HepG2 (cell line): ENCODE data around the gene RFXAP. TPM values are rescaled to one million over a fixed set of nuclear protein-coding genes. Genes with fewer than 3 reads are reported as not detected.
A peak's percentile ranks its signal among the peaks of the same experiment; 100 is the strongest.

Source experiments
- BATF2 ChIP-seq: sonication (generic); formaldehyde crosslinking; IDR thresholded peaks from 2 replicates; pipeline ENCODE4 v1.8.0; 2022; ENCODE audit warnings: mild to moderate bottlenecking, missing genetic modification reagents, moderate library complexity
- IKZF4 ChIP-seq: sonication (generic); formaldehyde crosslinking; IDR thresholded peaks from 2 replicates; pipeline ENCODE4 v1.5.1; 2020; ENCODE audit warnings: borderline replicate concordance, mild to moderate bottlenecking, low read depth, missing genetic modification reagents; ENCODE audit errors: not compliant biosample characterization
- IKZF5 ChIP-seq: IDR thresholded peaks from 2 replicates; pipeline ENCODE4 v1.6.1; 2018; ENCODE audit warnings: missing genetic modification reagents, mild to moderate bottlenecking, missing compliant biosample characterization
- KDM5A ChIP-seq: fragments of 200-600 bp; sonication (generic); IDR thresholded peaks from 2 replicates; pipeline ENCODE4 v1.7.0; 2018; ENCODE audit warnings: antibody characterized with exemption, mild to moderate bottlenecking, low read length, borderline replicate concordance
- MXI1 ChIP-seq: IDR thresholded peaks from 3 replicates; pipeline ENCODE4 v1.6.1; 2012; ENCODE audit warnings: low read depth, low read length, inconsistent platforms, borderline replicate concordance
- TGIF2 ChIP-seq: IDR thresholded peaks from 2 replicates; pipeline ENCODE4 v1.6.1; 2016; ENCODE audit warnings: control low read depth, missing compliant biosample characterization
- ZBTB20 ChIP-seq: sonication (generic); formaldehyde crosslinking; IDR thresholded peaks from 2 replicates; pipeline ENCODE4 v1.8.1; 2023; ENCODE audit warnings: missing genetic modification reagents, low read depth, mild to moderate bottlenecking, borderline replicate concordance
- ZGPAT ChIP-seq: IDR thresholded peaks from 2 replicates; pipeline ENCODE4 v1.6.1; 2016; ENCODE audit warnings: mild to moderate bottlenecking
- ZNF333 ChIP-seq: sonication (generic); formaldehyde crosslinking; IDR thresholded peaks from 2 replicates; pipeline ENCODE4 v1.4.0; 2020; ENCODE audit warnings: mild to moderate bottlenecking, missing genetic modification reagents, borderline replicate concordance
- ZNF501 ChIP-seq: sonication (generic); formaldehyde crosslinking; IDR thresholded peaks from 2 replicates; pipeline ENCODE4 v1.5.1; 2020; ENCODE audit warnings: mild to moderate bottlenecking, moderate library complexity, missing genetic modification reagents
- ZNF547 ChIP-seq: sonication (generic); formaldehyde crosslinking; IDR thresholded peaks from 2 replicates; pipeline ENCODE4 v1.5.1; 2020; ENCODE audit warnings: mild to moderate bottlenecking, missing genetic modification reagents
- ZNF788 ChIP-seq: sonication (generic); formaldehyde crosslinking; IDR thresholded peaks from 2 replicates; pipeline ENCODE4 v1.5.0; 2020; ENCODE audit warnings: mild to moderate bottlenecking, missing genetic modification reagents, borderline replicate concordance
- ZUFSP ChIP-seq: sonication (generic); formaldehyde crosslinking; IDR thresholded peaks from 2 replicates; pipeline ENCODE4 v1.9.0; 2021; ENCODE audit warnings: missing genetic modification reagents, mild to moderate bottlenecking, borderline replicate concordance
- ZXDC ChIP-seq: sonication (generic); formaldehyde crosslinking; IDR thresholded peaks from 2 replicates; pipeline ENCODE4 v1.5.0; 2020; ENCODE audit warnings: mild to moderate bottlenecking, missing genetic modification reagents
- polyA plus RNA-seq, 8 experiments: library from polyadenylated mRNA; depleted of rRNA in 3 of 8; stranded (reverse) in 7 of 8; unstranded in 1 of 8; fragments of >200 nt; fragmentation: Illumina TruSeq in 4 of 8; extraction: Trizol in 4 of 8; gene quantifications; 2 replicates each; pipeline versions ENCODE4 v1.2.1 to v1.2.3, GENCODE V29; 2011 to 2016; ENCODE audit warnings: low read depth in 4 of 8, missing spikeins in 1 of 8, mixed read lengths in 1 of 8; ENCODE audit not compliant: insufficient read depth in 1 of 8
- total RNA-seq, 5 experiments: library from RNA; depleted of rRNA; stranded (reverse); fragments of >200 nt; fragmentation: Illumina TruSeq; extraction: Trizol; gene quantifications; 2 replicates each; pipeline ENCODE4 v1.2.3, GENCODE V29; 2016; ENCODE audit warnings: low read depth in 1 of 5

Gene RFXAP
- total and polyA plus RNA-seq, 2 of the 13 experiments (the other 11 are each of a cell fraction or from before 2014, with no cell fraction given): 1.8 to 7.9 TPM

GRCh38 chr13:36819739-36820090 is 693 bp downstream of the RFXAP start (continued):
- no peak for TF ChIP-seq ZXDC (CRISPR knock-in tag)
- TF ChIP-seq ZBTB20 (CRISPR knock-in tag): 0 out of 2 replicates have a peak, but pooled peaks have one; percentile 28
- TF ChIP-seq IKZF5: no peak
- TF ChIP-seq ZGPAT (CRISPR knock-in tag): no peak
- no peak for TF ChIP-seq ZNF547 (CRISPR knock-in tag)
- TF ChIP-seq IKZF4 (CRISPR knock-in tag): no peak
- TF ChIP-seq ZNF333 (CRISPR knock-in tag): no peak
- peak; percentile 43; the same call in 1 of the 2 replicates for TF ChIP-seq TGIF2 (CRISPR knock-in tag)
- 0 out of 2 replicates have a peak, but pooled peaks have one; percentile 11 for TF ChIP-seq BATF2
- TF ChIP-seq ZNF788: 0 out of 2 replicates have a peak, but pooled peaks have one; percentile 41
- TF ChIP-seq ZUFSP: no peak
- TF ChIP-seq MXI1: no peak
- TF ChIP-seq ZNF501: no peak
- TF ChIP-seq KDM5A: 0 out of 2 replicates have a peak, but pooled peaks have one; percentile 10
